ENCODE results near the gene HDAC9. TPM values are rescaled to one million over a fixed set of nuclear protein-coding genes. Genes with fewer than 3 reads are reported as not detected.

The HDAC9 gene
- total and polyA plus RNA-seq, 4 donors, result 2.2 to 41.0 (median 4.1) TPM

DNA sequence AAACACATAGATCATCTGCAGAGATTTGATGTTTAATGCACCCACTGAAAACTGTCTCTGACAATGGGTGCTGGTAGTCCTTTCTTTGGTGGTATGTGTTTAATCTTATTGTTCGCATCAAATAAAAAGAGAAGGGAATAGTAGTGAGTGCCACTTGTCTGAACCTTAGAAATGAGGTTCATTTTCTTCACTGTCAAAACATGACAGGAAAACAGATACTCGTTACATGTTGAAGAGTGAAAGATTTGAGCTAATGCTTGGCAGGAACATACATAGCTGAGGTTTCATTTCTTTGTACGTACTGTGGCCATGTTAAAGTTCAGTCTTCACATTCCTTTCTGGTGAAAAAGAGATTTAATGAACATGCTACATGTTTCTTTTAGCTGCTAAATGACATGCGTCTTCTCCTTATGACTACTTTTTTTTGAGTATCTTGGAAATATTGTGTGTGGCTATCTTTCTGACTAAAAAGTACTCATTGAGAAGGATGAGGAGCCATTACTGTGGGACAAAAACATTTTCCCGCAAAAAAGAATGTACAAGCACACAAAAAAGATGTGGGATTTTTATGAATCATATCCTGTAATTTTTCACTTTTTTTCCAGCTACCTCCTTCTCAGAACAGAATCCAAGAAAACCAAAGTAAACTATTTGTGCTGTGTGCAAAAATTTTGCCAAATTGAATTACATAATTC, 513.8 kb downstream of the HDAC9 start:
- Histone ChIP-seq H3K9ac (ENCODE audit: insufficient read depth in 1 of 2, low read length in 2 of 2) (no peak overlapping the region), H3K27ac (ENCODE audit: low read depth in 1 of 2, low read length in 1 of 2) (no peak overlapping the region), H3K4me3 (no peak overlapping the region), H3K9me3 (ENCODE audit: control insufficient read depth in 4 of 4, insufficient read depth in 3 of 4, low read length in 3 of 4) (no peaks in the 10 kb centered on the region), H3K27me3 (ENCODE audit: control insufficient read depth in 3 of 3, insufficient read depth in 3 of 3, low read length in 2 of 3) (no peaks in the 10 kb centered on the region), H3K4me1 (ENCODE audit: control insufficient read depth in 5 of 5, insufficient read depth in 5 of 5, low read length in 5 of 5) (no peaks in the 10 kb centered on the region), H3K36me3 (ENCODE audit: control insufficient read depth in 4 of 4, insufficient read depth in 4 of 4, low read length in 4 of 4) (no peaks in the 10 kb centered on the region)
- 75 to 78% methylated on average over 5 of the region's 5 CpGs for WGBS, 2 donors
- TF ChIP-seq CTCF (IDR thresholded peaks at IDR 0.05; ENCODE audit: control extremely low read depth, extremely low read depth), result no peak
- DNase-seq (no peak), ATAC-seq (ENCODE audit: insufficient read depth, low FRiP score) (no peak)

- H3K4me3 ChIP-seq, result no peak overlapping the region
- no peak for TF ChIP-seq CTCF (IDR thresholded peaks at IDR 0.05; ENCODE audit: control extremely low read depth, extremely low read depth)
- H3K9me3 ChIP-seq (ENCODE audit: control insufficient read depth in 4 of 4, insufficient read depth in 3 of 4, low read length in 3 of 4), result no peaks in the 10 kb centered on the region
- H3K36me3 ChIP-seq (ENCODE audit: control insufficient read depth in 4 of 4, insufficient read depth in 4 of 4, low read length in 4 of 4), result no peaks in the 10 kb centered on the region
- no peak overlapping the region for H3K9ac ChIP-seq (ENCODE audit: insufficient read depth in 1 of 2, low read length in 2 of 2)
- H3K27me3 ChIP-seq (ENCODE audit: control insufficient read depth in 3 of 3, insufficient read depth in 3 of 3, low read length in 2 of 3), result no peaks in the 10 kb centered on the region
- DNase-seq (no peak), ATAC-seq (ENCODE audit: insufficient read depth, low FRiP score) (no peak)
- H3K27ac ChIP-seq (ENCODE audit: low read depth in 1 of 2, low read length in 1 of 2), result no peak overlapping the region
- no peaks in the 10 kb centered on the region for H3K4me1 ChIP-seq (ENCODE audit: control insufficient read depth in 5 of 5, insufficient read depth in 5 of 5, low read length in 5 of 5)
These were observed 514.4 kb downstream of the HDAC9 start for GRCh38 chr7:19009936-19010280.

DNA sequence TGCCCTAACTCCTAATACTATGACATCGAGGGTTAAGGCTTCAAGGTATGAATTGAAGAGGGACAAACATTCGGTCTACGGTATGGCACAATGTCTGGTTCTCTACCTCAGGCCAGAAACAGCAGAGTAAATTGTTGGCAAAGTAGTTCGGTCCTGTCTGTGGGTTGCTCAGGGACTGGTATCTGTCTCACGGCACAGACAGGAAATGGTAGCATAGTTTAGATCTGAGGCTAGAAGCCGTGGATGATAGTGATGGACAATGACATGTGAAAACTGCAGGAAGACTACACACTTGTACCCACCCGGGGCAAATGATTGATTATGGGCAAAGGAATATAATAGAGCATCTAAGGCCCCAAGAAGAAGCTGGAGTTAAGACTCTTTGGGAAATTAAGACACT, 515.7 kb downstream of the HDAC9 start:
- H3K27ac ChIP-seq (ENCODE audit: low read depth in 1 of 2, low read length in 1 of 2), result no peak overlapping the region
- H3K4me1 ChIP-seq (ENCODE audit: control insufficient read depth in 5 of 5, insufficient read depth in 5 of 5, low read length in 5 of 5), result no peaks in the 10 kb centered on the region
- H3K9ac ChIP-seq (ENCODE audit: insufficient read depth in 1 of 2, low read length in 2 of 2), result no peak overlapping the region
- no peaks in the 10 kb centered on the region for H3K36me3 ChIP-seq (ENCODE audit: control insufficient read depth in 4 of 4, insufficient read depth in 4 of 4, low read length in 4 of 4)
- H3K4me3 ChIP-seq, result no peak overlapping the region
- TF ChIP-seq CTCF (IDR thresholded peaks at IDR 0.05; ENCODE audit: control extremely low read depth, extremely low read depth), result no peak
- DNase-seq (no peak), ATAC-seq (ENCODE audit: insufficient read depth, low FRiP score) (no peak)
- H3K9me3 ChIP-seq (ENCODE audit: control insufficient read depth in 4 of 4, insufficient read depth in 3 of 4, low read length in 3 of 4), result peaks cover 0 to 2% (median 0%) of the 10 kb centered on the region in 4 donors
- WGBS, 2 donors, result 72 to 80% methylated on average over 7 of the region's 7 CpGs
- H3K27me3 ChIP-seq (ENCODE audit: control insufficient read depth in 3 of 3, insufficient read depth in 3 of 3, low read length in 2 of 3), result no peaks in the 10 kb centered on the region

DNA sequence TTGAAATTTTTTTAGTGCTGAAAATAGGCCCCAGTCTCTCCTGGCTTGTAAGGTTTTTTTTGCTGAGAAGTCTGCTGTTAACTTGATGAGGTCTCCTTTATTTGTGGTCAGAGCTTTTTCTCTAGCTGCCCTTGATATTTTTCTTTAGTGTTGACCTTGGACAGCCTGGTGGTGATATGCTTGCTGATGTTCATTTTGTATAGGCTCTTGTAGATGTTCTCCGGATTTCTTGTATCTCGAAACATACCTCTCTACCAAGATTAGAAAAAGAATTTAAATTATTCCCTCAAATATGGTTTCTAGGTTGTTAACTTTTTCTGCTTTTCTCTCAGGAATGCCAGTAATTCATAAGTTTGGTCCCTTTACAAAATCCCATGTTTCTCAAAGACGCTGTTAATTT, 519.5 kb downstream of the HDAC9 start:
- WGBS, 2 donors, result 90 to 93% methylated on average over 3 of the region's 3 CpGs
- no peaks in the 10 kb centered on the region for H3K27me3 ChIP-seq (ENCODE audit: control insufficient read depth in 3 of 3, insufficient read depth in 3 of 3, low read length in 2 of 3)

More for the DNA sequence above, 519.5 kb downstream of the HDAC9 start:
- Histone ChIP-seq H3K4me3 (no peak overlapping the region), H3K27ac (ENCODE audit: low read depth in 1 of 2, low read length in 1 of 2) (no peak overlapping the region), H3K36me3 (ENCODE audit: control insufficient read depth in 4 of 4, insufficient read depth in 4 of 4, low read length in 4 of 4) (no peaks in the 10 kb centered on the region), H3K9ac (ENCODE audit: insufficient read depth in 1 of 2, low read length in 2 of 2) (no peak overlapping the region), H3K9me3 (ENCODE audit: control insufficient read depth in 4 of 4, insufficient read depth in 3 of 4, low read length in 3 of 4) (peaks cover 0 to 3% (median 0%) of the 10 kb centered on the region in 4 donors), H3K4me1 (ENCODE audit: control insufficient read depth in 5 of 5, insufficient read depth in 5 of 5, low read length in 5 of 5) (no peaks in the 10 kb centered on the region)
- TF ChIP-seq CTCF (IDR thresholded peaks at IDR 0.05; ENCODE audit: control extremely low read depth, extremely low read depth), result no peak
- ATAC-seq (ENCODE audit: insufficient read depth, low FRiP score) (no peak), DNase-seq (no peak)
